Measurements from ENCODE around the gene SLC1A7.

GRCh38 chr1:53160924-53161378 lies 18.5 kb upstream of the SLC1A7 start:
- TF ChIP-seq, protein P1, sequence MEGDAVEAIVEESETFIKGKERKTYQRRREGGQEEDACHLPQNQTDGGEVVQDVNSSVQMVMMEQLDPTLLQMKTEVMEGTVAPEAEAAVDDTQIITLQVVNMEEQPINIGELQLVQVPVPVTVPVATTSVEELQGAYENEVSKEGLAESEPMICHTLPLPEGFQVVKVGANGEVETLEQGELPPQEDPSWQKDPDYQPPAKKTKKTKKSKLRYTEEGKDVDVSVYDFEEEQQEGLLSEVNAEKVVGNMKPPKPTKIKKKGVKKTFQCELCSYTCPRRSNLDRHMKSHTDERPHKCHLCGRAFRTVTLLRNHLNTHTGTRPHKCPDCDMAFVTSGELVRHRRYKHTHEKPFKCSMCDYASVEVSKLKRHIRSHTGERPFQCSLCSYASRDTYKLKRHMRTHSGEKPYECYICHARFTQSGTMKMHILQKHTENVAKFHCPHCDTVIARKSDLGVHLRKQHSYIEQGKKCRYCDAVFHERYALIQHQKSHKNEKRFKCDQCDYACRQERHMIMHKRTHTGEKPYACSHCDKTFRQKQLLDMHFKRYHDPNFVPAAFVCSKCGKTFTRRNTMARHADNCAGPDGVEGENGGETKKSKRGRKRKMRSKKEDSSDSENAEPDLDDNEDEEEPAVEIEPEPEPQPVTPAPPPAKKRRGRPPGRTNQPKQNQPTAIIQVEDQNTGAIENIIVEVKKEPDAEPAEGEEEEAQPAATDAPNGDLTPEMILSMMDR (IDR thresholded peaks at IDR 0.05; ENCODE audit: low read depth, low read length) = no peak
- TF ChIP-seq POLR2A (IDR thresholded peaks at IDR 0.05; ENCODE audit: extremely low read depth, insufficient read length) = no peak
- no peak for TF ChIP-seq MAX (IDR thresholded peaks at IDR 0.05; ENCODE audit: low read depth, low read length)
- TF ChIP-seq MYC (IDR thresholded peaks at IDR 0.05; ENCODE audit: low read depth, low read length) = no peak

Measured in NB4 (cell line).